GM12864 (cell line): ENCODE data around the gene KCNQ2.

Experiments
- DNase-seq: peaks from one replicate; pipeline ENCODE4 v3.0.0-alpha.2; 2011; ENCODE audit warnings: low read depth
- H3K4me3 ChIP-seq: 2 replicates; pipeline ENCODE4 v1.5.1; 2011; ENCODE audit warnings: mild to moderate bottlenecking, low read depth, low read length, control low read depth
- TF ChIP-seq, protein P1 (sequence below): IDR thresholded peaks from 2 replicates; pipeline ENCODE4 v1.5.1; 2011; ENCODE audit warnings: low read depth, mild to moderate bottlenecking, moderate library complexity, low read length, control low read depth, inconsistent platforms; ENCODE audit errors: missing control alignments

KCNQ2 gene

DNA sequence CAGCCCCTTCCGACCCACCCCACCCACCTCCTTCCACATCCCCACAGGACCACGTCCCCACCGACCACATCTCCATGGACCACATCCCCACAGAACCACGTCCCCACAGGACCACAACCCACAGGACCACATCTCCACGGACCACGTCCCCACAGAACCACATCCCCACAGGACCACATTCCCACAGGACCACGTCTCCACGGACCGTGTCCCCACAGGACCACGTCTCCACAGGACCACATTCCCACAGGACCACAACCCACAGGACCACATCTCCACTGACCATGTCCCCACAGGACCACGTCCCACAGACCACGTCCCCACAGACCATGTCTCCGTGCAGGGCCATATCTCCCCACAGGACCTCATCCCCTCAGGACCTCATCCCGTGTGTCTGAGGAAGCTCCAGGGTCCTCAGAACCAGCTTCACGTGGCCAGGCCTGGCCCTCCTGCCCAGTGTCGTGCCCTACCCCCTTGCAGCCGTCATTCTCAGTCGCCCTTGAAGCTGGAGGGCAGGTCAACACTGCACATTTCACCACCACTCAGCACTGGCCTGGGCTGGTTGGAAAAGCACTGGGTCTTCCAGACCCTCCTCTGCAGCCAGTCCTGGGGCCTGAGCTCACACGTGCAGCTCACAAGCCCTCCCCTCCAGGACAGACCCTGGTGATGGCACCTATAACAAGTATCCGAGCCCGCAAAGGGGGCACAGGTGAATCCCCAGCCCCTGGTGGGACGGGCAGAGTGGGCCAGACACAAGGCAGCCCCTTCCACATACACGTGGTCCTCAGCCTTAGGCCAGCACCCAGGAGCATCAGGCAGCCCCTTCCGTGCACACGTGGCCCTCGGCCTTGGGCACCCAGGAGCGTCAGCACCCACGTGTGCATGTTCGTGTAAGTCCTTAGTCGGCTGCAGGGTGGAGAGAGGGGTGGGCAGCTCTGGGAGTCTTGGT is 115.2 kb downstream of the KCNQ2 start:
- no peak overlapping the region for H3K4me3 ChIP-seq
- TF ChIP-seq, protein P1, sequence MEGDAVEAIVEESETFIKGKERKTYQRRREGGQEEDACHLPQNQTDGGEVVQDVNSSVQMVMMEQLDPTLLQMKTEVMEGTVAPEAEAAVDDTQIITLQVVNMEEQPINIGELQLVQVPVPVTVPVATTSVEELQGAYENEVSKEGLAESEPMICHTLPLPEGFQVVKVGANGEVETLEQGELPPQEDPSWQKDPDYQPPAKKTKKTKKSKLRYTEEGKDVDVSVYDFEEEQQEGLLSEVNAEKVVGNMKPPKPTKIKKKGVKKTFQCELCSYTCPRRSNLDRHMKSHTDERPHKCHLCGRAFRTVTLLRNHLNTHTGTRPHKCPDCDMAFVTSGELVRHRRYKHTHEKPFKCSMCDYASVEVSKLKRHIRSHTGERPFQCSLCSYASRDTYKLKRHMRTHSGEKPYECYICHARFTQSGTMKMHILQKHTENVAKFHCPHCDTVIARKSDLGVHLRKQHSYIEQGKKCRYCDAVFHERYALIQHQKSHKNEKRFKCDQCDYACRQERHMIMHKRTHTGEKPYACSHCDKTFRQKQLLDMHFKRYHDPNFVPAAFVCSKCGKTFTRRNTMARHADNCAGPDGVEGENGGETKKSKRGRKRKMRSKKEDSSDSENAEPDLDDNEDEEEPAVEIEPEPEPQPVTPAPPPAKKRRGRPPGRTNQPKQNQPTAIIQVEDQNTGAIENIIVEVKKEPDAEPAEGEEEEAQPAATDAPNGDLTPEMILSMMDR = no peak
- no peak for DNase-seq

DNA sequence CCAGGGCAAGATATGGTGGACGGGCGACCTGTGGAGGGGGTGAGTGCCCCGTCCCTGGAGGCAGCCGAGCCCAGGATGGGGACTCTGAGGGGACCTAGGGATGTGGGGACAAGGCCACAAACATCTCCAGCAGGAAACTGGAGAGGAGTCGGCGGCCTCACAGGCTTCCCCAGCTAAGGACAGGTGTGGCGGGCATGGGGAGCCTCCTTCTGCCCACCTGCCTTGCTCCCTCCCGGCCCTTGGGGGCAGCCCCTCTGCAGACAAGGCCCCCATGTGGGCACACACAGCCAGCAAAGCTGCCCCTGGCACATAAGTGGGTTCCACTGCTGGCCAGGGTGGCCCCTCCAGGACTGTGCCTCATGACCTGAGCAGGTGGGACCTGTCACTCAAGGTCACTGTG is 115.9 kb downstream of the KCNQ2 start:
- H3K4me3 ChIP-seq = no peak overlapping the region
- no peak for DNase-seq
- TF ChIP-seq, protein P1 = no peak

DNA sequence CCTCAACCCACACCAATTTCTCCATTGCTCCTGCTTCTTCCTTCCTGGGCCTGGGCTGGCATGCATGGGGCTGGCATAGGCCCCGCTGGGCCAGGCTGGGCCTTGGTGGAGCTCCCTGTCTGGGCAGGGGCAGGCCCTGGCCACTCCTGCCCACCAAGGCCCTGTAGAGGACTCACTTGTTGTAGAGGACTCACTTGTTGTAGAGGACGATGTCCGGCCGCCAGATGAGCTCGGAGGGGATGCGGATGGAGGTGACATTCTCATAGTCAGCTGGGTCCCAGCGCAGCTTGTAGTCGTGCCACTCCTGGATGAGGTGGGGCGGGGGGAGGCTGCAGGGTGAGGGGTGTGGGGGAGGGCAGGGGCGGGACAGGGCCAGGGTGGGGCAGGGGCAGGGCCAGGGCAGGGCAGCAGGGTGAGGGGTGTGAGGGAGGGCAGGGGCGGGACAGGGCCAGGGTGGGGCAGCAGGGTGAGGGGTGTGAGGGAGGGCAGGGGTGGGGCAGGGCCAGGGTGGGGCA is 116.6 kb downstream of the KCNQ2 start:
- TF ChIP-seq, protein P1 = no peak
- no peak for DNase-seq
- H3K4me3 ChIP-seq = no peak overlapping the region

DNA sequence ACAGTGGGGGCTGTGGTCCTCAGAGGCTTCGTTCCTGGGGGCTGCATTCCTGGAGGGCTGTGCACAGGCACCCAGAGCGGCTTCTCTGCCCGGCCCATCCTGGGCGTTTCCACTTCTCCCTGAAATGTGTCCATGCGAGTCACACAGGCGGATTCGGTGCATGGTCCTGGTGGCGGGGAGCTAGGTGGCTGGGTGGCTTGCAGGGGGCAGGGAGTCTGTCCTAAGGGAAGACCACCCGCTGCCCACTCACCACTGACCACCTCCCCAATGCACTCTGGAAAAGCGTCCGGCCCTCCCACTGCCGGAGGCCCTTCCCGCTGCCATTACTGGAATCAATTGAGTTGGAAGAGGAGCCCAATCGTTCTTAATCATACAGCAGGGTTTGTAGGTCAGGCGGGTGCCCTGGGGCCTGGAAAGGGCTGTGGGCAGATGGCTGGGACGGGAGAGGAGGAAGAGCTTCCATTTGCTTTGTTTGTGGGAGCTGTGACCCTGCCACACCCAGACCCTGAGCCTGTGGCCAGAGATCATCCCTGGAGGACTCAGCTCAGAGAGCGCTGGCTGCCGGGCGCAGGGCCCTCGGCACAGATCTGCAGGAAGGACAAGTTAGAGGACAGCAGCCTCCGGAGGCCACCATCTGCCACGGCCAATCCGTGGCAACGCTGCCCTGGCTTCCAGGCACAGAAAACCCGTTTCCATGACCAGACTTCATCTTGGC is 117.7 kb downstream of the KCNQ2 start:
- no peak overlapping the region for H3K4me3 ChIP-seq
- TF ChIP-seq, protein P1 = no peak
- DNase-seq = no peak

DNA sequence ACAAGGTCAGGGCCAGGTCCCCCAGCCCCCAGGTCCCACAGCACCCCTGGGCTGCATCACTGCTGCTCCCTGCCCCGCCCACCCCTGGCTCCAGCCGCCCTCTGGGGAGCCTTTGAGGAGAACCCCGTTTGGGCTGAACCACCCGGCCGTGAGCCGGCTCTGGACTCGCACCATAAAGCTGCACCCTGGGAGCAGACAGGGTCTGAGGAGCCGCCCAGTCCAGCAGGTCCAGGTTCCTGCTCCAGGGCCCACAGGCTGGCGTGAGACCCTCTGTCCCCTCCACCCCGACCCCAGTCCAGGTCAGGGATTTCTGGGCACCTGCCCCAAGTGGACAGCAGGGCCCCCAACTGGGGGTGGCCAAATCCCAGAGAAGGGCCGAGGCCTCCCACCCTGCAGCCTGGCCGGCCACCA is 119.6 kb downstream of the KCNQ2 start:
- no peak overlapping the region for H3K4me3 ChIP-seq
- TF ChIP-seq, protein P1 = no peak
- DNase-seq = no peak

DNA sequence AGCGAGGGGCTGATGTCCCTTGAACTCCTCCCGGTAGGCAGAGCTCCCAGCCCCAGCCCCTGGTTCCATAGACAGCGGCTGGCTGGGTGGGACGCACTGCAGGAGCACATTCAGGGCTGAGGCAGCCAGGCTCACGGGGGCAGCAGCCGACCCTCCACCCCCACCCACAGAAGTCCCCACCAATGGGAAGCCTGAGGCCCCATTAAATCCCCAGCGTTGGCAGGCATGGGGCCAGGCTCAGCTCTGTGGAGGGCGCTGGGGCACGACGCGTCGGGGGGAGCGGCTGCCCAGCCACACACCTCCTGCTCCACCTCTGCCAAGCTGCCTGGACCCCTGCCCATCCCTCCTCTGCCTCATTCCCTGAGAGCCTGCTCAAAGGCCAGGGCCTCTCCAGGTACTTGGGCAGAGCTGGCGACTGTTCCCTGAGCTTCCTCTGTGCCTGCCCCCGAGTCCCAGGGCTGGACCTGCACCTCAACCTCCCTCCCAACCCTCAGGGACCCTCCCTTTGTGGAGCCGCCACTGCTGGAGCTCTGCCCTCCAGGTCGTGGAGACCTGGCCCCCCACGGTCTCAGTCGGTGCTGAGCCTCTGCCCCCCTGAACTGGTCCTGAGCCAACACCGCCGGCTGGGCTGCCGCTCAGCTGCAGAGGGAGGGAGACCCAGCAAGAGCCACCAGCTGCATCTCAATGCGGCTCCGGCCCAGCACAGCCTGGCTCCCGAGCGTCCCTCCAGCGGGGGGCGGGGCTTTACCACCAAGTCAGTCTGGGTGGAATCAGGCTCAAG is 120.5 kb downstream of the KCNQ2 start:
- no peak overlapping the region for H3K4me3 ChIP-seq
- DNase-seq = no peak
- TF ChIP-seq, protein P1 = no peak
